Activated T-helper 9 cell treated with anti-CD3 and anti-CD28 coated beads, Interleukin-2, amount 50 U/mL, for 16 hours (primary cell): ENCODE measurements around the gene IL5RA.

Experiments
- DNase-seq: peaks from one replicate; pipeline ENCODE4 v3.0.0-alpha.2; 2020; ENCODE audit warnings: low read depth

Gene IL5RA

GRCh38 chr3:3110299-3110630 is at the start of gene IL5RA:
Gene IL5RA, minus strand, starts transcription at chr3:3110374. Its CDS starts 5,390 bp downstream, at chr3:3104984.
- DNase-seq, result no peak

GRCh38 chr3:3157484-3157883 is 47.3 kb upstream of the IL5RA start:
- DNase-seq, result no peak

GRCh38 chr3:3154879-3155610 is 44.9 kb upstream of the IL5RA start:
- DNase-seq, result no peak

GRCh38 chr3:3151513-3151912 is 41.3 kb upstream of the IL5RA start:
- no peak for DNase-seq

- no peak for DNase-seq
These were observed 39.4 kb upstream of the IL5RA start for GRCh38 chr3:3149560-3149959.

GRCh38 chr3:3145831-3146230 is 35.7 kb upstream of the IL5RA start:
- no peak for DNase-seq

- no peak for DNase-seq
These were observed 31.8 kb upstream of the IL5RA start for GRCh38 chr3:3141939-3142338.

GRCh38 chr3:3137526-3137925 is 27.4 kb upstream of the IL5RA start:
- DNase-seq, result no peak

- no peak for DNase-seq
These were observed 24.7 kb upstream of the IL5RA start for GRCh38 chr3:3134750-3135448.

GRCh38 chr3:3133500-3133899 is 23.3 kb upstream of the IL5RA start:
- no peak for DNase-seq

- DNase-seq, result no peak
These were observed 19.4 kb upstream of the IL5RA start for GRCh38 chr3:3129579-3129978.

- DNase-seq, result peak; percentile 17
These were observed 17.3 kb upstream of the IL5RA start for GRCh38 chr3:3127432-3128010.

- peak; percentile 95 for DNase-seq
These were observed 16.6 kb upstream of the IL5RA start, which contains the start of gene TRNT1 for GRCh38 chr3:3126477-3127431. Gene TRNT1, plus strand, starts transcription at chr3:3126940. Its CDS starts 2,101 bp downstream, at chr3:3129041.

- no peak for DNase-seq
These were observed 15.8 kb upstream of the IL5RA start for GRCh38 chr3:3125977-3126376.

- DNase-seq, result no peak
These were observed 9.2 kb upstream of the IL5RA start for GRCh38 chr3:3119393-3119851.

- DNase-seq, result no peak
These were observed 7.5 kb upstream of the IL5RA start for GRCh38 chr3:3117651-3118050.

- no peak for DNase-seq
These were observed 3.0 kb upstream of the IL5RA start for GRCh38 chr3:3113042-3113709.

- DNase-seq, result no peak
These were observed 681 bp upstream of the IL5RA start for GRCh38 chr3:3110749-3111361.

GRCh38 chr3:3109407-3110298 is 521 bp downstream of the IL5RA start:
- DNase-seq, result no peak

GRCh38 chr3:3107858-3108257 is 2.3 kb downstream of the IL5RA start:
- DNase-seq, result no peak
